Activated naive CD4-positive, alpha-beta T cell treated with anti-CD3 and anti-CD28 coated beads for 36 hours (primary cell): ENCODE measurements around the gene ITPR1. TPM values are rescaled to one million over a fixed set of nuclear protein-coding genes. Genes with fewer than 3 reads are reported as not detected.

Experiments used
- CTCF ChIA-PET: fragments of 350-600 bp; sonication (Branson Sonifier 250); formaldehyde crosslinking; loops from one replicate; lab custom pipeline; 2021; ENCODE audit warnings: antibody characterized with exemption; lab: Charles Lee
- DNase-seq: peaks from one replicate; pipeline ENCODE4 v3.0.0-alpha.2; 2020
- H3K27ac Mint-ChIP-seq: one replicate; pipeline ENCODE4 v1.8.0; 2021; ENCODE audit warnings: mild to moderate bottlenecking, mixed read lengths
- H3K27me3 Mint-ChIP-seq: one replicate; pipeline ENCODE4 v1.8.0; 2021; ENCODE audit warnings: low read depth, mixed read lengths
- H3K36me3 Mint-ChIP-seq: one replicate; pipeline ENCODE4 v1.8.0; 2021; ENCODE audit warnings: low read depth, mixed read lengths
- H3K4me1 Mint-ChIP-seq: one replicate; pipeline ENCODE4 v1.8.0; 2021; ENCODE audit warnings: low read depth, mixed read lengths
- H3K4me3 Mint-ChIP-seq: one replicate; pipeline ENCODE4 v1.8.0; 2021; ENCODE audit warnings: mild to moderate bottlenecking, moderate library complexity, mixed read lengths
- H3K9me3 Mint-ChIP-seq: one replicate; pipeline ENCODE4 v1.8.0; 2021; ENCODE audit warnings: mixed read lengths
- intact Hi-C: fragments of 100-400 bp; cut with micrococcal nuclease; formaldehyde crosslinking; loops from one replicate; pipeline ENCODE4 v1.15.1; 2023
- total RNA-seq, 2 experiments: library from RNA; stranded (reverse); gene quantifications; one replicate each; pipeline ENCODE4 v1.2.3, GENCODE V29; 2021

ITPR1 gene
- total RNA-seq, 2 experiments from 2014 or later: 38.5 to 41.1 TPM

DNA sequence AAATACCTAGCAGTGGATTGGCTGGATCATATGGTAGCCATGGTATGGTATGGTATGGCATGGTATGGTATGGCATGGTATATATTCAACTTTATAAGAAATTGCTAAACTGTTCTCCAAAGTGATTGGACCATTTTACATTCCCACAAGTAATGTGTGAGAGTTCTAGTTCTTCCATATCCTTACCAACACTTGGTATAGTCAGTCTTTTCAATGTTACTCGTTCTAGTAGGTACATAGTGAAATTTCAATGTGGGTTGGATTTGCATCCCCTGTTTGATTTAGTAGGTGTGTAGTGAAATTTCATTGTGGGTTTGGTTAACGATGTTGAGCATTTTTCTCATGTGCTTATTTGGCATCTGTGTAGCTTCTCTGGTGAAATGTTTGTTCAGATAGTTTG lies 154.3 kb downstream of the ITPR1 start:
- Mint-ChIP-seq H3K27ac (no peak overlapping the region), H3K27me3 (no peaks in the 10 kb centered on the region), H3K4me1 (peaks cover 20% of the 10 kb centered on the region), H3K4me3 (no peak overlapping the region), H3K9me3 (no peaks in the 10 kb centered on the region), H3K36me3 (peaks cover 30% of the 10 kb centered on the region)
- CTCF ChIA-PET: interaction anchor here (1.4 kb wide), 1 partner anchor 14 kb away, joined by 3 read pairs; no protein-coding TSS in a partner anchor
- DNase-seq: no peak
- intact Hi-C loops: no loop called here

DNA sequence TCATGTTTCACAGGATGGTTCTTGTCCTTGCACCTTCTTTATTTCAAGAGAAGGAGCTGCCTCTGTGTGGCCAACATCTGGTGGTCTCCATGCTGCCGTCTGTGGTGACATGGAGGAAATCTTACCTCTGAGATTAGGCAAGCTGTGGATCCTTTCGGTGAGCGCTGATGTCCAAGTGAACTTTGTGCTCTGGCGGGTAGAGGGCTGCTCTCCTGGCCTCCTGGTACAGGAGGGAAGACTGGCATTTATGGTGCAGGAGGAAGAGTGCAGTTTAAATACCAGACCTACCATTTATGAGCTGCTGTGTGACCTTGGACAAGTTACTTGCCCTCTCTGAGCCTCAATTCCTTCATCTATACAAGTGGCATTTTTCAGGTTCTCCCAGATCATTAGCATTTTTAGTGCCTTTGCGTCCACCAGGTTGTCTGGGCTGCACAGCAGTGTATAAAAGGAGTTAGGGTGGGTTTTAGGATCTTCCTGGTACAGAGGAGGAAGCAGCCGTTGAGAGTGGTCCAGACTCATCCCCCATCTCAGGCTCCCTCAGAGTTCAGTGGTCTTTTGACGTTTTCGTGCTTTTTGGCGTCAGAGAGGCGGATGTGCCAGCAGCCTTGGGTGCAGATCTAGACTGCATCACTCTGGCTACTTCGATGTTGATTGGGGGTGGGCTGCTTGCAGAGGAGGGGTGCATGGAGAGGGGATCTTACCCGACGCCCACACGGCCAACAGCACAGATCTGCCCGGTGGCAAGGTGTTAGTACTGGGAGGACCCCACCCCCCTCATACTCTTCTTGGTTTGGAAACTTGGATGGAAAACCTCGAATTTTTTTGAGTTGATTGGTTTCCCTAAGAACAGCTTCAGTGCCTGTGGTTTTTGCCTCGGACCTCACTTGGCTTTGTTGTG lies 162.2 kb downstream of the ITPR1 start:
- H3K36me3 Mint-ChIP-seq: peaks cover 5% of the 10 kb centered on the region

DNA sequence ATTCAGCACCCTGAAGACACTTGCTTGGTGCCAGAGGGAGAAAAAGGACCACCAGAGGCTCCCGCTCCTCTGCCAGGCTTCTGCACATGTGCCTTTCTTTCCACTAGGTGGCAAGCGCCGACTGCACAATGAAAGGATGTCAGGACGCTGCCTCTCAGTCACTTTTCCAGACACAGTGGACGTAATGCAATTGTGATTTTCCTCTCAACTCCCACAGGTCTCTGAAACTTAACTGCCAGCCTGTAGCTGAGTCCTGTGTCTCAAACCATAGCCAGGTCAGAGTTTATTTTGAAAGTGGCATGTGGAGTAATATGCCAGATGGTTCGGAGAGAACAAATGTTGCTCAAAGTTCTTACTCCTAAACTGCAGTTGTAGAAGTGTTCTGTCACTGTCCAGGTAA lies 162.9 kb downstream of the ITPR1 start:
- DNase-seq: peak; percentile 30
- Mint-ChIP-seq H3K36me3 (peaks cover 5% of the 10 kb centered on the region), H3K4me1 (no peaks in the 10 kb centered on the region), H3K27me3 (no peaks in the 10 kb centered on the region), H3K4me3 (no peak overlapping the region), H3K27ac (no peak overlapping the region), H3K9me3 (no peaks in the 10 kb centered on the region)
- CTCF ChIA-PET: interaction anchor here (1.0 kb wide), 2 partner anchors 20 to 29 kb away, joined by 3 to 4 read pairs; no protein-coding TSS in a partner anchor
- intact Hi-C loops: no loop called here

More for the DNA sequence above, 162.2 kb downstream of the ITPR1 start:
- DNase-seq: no peak
- H3K27me3 Mint-ChIP-seq: no peaks in the 10 kb centered on the region
- intact Hi-C loops: no loop called here
- H3K9me3 Mint-ChIP-seq: no peaks in the 10 kb centered on the region
- no peaks in the 10 kb centered on the region for H3K4me1 Mint-ChIP-seq
- CTCF ChIA-PET: interaction anchor here (1.0 kb wide), 2 partner anchors 19 to 29 kb away, joined by 3 to 4 read pairs; no protein-coding TSS in a partner anchor
- H3K4me3 Mint-ChIP-seq: no peak overlapping the region
- no peak overlapping the region for H3K27ac Mint-ChIP-seq

DNA sequence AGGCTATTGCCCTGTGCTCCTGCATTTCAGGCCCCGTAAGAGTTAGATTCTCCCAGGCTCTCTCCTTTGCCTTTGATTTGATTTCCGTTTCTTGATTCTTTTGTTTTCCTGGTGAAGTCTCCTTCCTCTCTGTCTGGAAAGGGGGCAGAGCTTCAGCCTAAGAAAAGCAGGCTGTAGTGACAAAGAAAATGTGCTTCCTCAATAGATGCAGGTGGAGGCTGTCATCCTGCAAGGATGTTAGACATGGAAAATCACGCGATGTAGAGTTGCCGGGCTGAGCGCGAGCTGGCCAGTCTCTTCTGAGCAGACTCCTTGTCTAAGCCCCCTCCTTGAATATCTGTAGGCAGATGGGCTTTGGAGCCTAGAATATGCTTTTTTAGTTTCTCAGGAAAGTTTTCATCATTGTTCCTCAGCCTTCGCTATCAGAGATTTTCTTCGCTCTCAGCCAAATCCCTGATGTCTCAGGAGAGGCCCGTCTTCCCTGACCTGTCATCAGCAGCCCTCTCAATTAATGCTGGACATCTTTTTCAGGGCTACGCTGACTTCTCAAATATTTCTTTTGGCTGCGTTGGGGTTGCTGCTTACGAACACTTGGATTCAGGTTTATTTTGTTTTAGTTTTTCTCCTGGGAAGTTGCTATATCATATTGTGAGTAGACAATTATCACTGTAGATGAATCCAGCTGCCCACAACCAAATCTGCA lies 163.6 kb downstream of the ITPR1 start:
- H3K9me3 Mint-ChIP-seq: no peaks in the 10 kb centered on the region
- H3K4me1 Mint-ChIP-seq: no peaks in the 10 kb centered on the region
- peaks cover 6% of the 10 kb centered on the region for H3K36me3 Mint-ChIP-seq
- CTCF ChIA-PET: interaction anchor here (0.6 to 1.0 kb wide), 2 partner anchors 28 to 105 kb away, joined by 3 to 6 read pairs; no protein-coding TSS in a partner anchor
- no peak overlapping the region for H3K4me3 Mint-ChIP-seq
- no peak for DNase-seq
- H3K27me3 Mint-ChIP-seq: no peaks in the 10 kb centered on the region
- intact Hi-C loops: no loop called here
- H3K27ac Mint-ChIP-seq: no peak overlapping the region

DNA sequence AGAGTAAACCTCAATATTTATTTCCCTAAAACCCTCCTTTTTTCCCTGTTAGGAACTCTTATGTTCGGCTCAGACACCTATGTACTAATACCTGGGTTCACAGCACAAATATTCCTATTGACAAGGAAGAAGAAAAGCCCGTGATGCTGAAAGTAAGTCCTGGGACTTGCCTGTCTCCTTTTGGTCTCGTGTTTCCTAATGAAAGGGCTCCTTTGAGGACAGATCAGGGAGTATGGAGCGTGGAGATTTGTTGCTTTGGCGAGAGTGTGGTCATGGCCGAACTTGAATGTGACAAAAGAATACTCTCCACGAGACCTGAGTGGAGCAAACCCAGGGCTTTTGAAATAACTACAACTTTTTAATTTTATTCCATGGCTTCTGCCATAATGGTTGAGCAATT lies 167.8 kb downstream of the ITPR1 start:
- Mint-ChIP-seq H3K4me3 (no peak overlapping the region), H3K36me3 (peaks cover 13% of the 10 kb centered on the region), H3K9me3 (no peaks in the 10 kb centered on the region), H3K27ac (no peak overlapping the region), H3K4me1 (no peaks in the 10 kb centered on the region), H3K27me3 (no peaks in the 10 kb centered on the region)
- intact Hi-C loops: no loop called here
- DNase-seq: no peak
- CTCF ChIA-PET: no interaction called here

DNA sequence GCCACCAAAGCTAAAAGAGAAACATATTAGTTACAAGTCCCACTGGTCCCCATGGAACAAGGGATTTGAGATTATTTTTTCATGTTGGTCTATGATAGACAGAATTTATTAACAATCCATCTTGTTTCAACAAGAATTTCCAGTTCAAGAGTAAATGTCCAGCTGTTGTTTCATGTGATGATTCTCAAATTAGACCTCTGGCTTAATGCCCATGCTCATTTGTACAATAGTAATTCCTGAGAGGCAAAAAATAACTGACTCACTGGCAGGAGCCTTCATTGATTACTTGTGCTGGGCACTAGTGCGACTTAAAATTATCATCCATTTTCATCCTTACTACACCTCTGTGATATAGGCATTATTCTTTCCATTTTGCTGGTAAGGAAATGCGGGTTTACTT lies 171.3 kb downstream of the ITPR1 start:
- no peaks in the 10 kb centered on the region for H3K27me3 Mint-ChIP-seq
- DNase-seq: no peak
- intact Hi-C loops: no loop called here
- no peak overlapping the region for H3K27ac Mint-ChIP-seq
- H3K4me3 Mint-ChIP-seq: no peak overlapping the region
- peaks cover 14% of the 10 kb centered on the region for H3K36me3 Mint-ChIP-seq
- H3K9me3 Mint-ChIP-seq: no peaks in the 10 kb centered on the region
- CTCF ChIA-PET: no interaction called here
- H3K4me1 Mint-ChIP-seq: no peaks in the 10 kb centered on the region

DNA sequence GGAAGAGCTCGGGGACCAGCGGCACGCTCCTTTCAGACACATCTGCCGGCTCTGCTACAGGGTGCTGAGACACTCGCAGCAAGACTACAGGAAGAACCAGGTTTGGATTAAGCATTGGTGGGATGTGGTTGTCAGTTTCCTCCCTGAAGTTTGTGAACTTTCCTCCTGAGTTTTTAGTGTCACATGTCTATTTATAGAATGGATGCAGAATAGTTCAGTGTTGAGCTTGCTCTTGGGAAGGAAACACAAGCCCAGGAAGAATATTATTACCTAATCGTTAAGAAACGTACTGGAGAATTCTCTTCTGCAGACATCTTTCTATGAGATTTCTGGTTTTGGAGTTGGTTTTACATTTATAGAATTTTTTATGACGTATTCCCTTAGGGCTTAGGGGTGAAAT lies 172.0 kb downstream of the ITPR1 start:
- intact Hi-C loops: no loop called here
- Mint-ChIP-seq H3K27ac (no peak overlapping the region), H3K4me3 (no peak overlapping the region), H3K9me3 (no peaks in the 10 kb centered on the region), H3K36me3 (peaks cover 12% of the 10 kb centered on the region), H3K27me3 (no peaks in the 10 kb centered on the region), H3K4me1 (no peaks in the 10 kb centered on the region)
- CTCF ChIA-PET: no interaction called here
- DNase-seq: no peak

DNA sequence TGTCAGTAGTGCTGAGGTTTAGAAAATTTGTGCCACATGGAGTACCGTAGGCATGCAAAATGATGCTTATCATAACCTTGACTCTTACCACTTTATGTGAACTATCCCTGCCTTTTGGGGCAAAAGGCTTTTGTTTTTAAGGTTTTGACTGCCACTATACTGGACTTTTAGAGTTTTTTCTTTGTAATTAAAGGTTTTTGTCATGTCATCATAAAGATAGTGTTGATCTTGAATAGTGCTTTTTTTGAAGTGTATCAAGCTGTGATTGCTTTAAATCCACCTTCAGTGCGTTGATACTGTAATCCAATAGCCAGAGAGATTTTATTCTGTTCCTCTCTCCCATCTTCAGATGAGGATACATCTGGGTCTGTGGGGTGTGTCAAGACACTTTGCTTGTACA lies 172.9 kb downstream of the ITPR1 start:
- CTCF ChIA-PET: interaction anchor here (0.5 kb wide), 1 partner anchor 254 kb away, joined by 5 read pairs; no protein-coding TSS in a partner anchor
- Mint-ChIP-seq H3K27ac (no peak overlapping the region), H3K27me3 (no peaks in the 10 kb centered on the region), H3K9me3 (no peaks in the 10 kb centered on the region), H3K36me3 (peaks cover 12% of the 10 kb centered on the region), H3K4me3 (no peak overlapping the region), H3K4me1 (no peaks in the 10 kb centered on the region)
- DNase-seq: no peak
- intact Hi-C loops: no loop called here

DNA sequence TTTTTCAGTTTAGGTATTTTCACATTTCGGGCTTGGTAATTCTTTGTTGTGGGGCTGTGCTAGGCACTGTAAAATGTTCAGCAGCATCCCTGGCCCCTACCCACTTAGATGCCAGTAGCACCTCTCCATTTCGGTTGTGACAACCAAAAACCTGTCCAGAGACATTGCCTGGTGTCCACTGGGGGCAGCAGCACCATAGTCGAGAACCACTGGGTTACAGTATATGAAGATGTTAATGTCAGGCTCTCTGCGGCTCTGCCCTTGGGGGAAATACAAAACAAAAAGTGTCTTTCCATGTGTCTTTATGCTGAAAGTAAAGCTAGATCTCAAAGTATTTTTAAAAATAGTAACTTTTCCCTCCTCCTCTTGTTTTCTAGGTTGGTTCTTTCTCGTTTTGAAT lies 177.2 kb downstream of the ITPR1 start:
- peak; percentile 15 for DNase-seq
- Mint-ChIP-seq H3K27me3 (no peaks in the 10 kb centered on the region), H3K4me1 (no peaks in the 10 kb centered on the region), H3K36me3 (peaks cover 7% of the 10 kb centered on the region), H3K9me3 (no peaks in the 10 kb centered on the region), H3K27ac (no peak overlapping the region), H3K4me3 (no peak overlapping the region)
- CTCF ChIA-PET: interaction anchor here (0.8 kb wide), 1 partner anchor 9 kb away, joined by 4 read pairs; no protein-coding TSS in a partner anchor
- intact Hi-C loops: no loop called here

DNA sequence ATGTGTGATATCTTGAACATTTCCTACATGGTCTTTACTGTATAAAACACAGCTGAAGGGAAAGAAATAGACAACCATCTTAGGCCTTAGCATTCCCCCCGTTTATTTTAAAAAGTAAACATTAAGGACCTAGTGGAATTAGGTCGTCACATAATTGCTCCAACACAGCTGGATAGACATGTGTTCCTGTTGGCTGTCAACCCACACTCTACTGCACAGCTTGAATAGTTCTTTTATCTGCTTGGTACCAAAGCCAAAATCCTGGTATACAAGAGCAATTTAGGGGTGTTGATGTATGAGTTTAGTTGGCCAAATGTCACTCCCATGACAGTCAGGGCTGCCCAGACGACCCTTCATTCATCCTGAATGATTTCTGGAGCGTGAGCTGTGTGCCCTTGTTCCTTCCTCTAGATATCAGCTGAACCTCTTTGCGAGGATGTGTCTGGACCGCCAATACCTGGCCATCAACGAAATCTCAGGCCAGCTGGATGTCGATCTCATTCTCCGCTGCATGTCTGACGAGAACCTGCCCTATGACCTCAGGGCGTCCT lies 179.7 kb downstream of the ITPR1 start:
- CTCF ChIA-PET: interaction anchor here (1.8 kb wide), 1 partner anchor 11 kb away, joined by 4 read pairs; no protein-coding TSS in a partner anchor

DNA sequence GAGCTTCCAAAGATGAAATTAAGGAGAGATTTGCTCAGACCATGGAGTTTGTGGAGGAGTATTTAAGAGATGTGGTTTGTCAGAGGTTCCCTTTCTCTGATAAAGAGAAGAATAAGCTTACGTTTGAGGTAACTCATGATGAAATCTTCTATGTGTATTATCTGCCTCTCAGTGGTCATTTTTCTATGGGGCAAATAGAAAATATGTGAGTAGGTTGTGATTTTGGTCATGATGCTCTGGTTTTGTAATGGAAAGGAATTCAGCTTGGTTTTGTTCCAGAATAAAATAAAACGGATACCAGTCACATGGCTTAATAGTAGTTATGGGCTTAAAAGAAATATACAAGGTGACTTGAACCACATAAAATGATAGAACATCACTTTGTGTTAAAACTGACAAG lies 181.1 kb downstream of the ITPR1 start:
- intact Hi-C loops: no loop called here
- CTCF ChIA-PET: interaction anchor here (1.2 to 1.9 kb wide), 4 partner anchors 10 to 323 kb away, joined by 4 to 6 read pairs (median 4); no protein-coding TSS in a partner anchor
- no peak for DNase-seq
- no peaks in the 10 kb centered on the region for H3K9me3 Mint-ChIP-seq
- no peak overlapping the region for H3K4me3 Mint-ChIP-seq
- H3K36me3 Mint-ChIP-seq: peaks cover 4% of the 10 kb centered on the region
- no peaks in the 10 kb centered on the region for H3K4me1 Mint-ChIP-seq
- no peaks in the 10 kb centered on the region for H3K27me3 Mint-ChIP-seq
- H3K27ac Mint-ChIP-seq: no peak overlapping the region

More for the DNA sequence above, 179.7 kb downstream of the ITPR1 start:
- H3K9me3 Mint-ChIP-seq: no peaks in the 10 kb centered on the region
- peaks cover 7% of the 10 kb centered on the region for H3K36me3 Mint-ChIP-seq
- no peak for DNase-seq
- no peak overlapping the region for H3K27ac Mint-ChIP-seq
- H3K4me3 Mint-ChIP-seq: no peak overlapping the region
- H3K4me1 Mint-ChIP-seq: no peaks in the 10 kb centered on the region
- no peaks in the 10 kb centered on the region for H3K27me3 Mint-ChIP-seq
- intact Hi-C loops: no loop called here

DNA sequence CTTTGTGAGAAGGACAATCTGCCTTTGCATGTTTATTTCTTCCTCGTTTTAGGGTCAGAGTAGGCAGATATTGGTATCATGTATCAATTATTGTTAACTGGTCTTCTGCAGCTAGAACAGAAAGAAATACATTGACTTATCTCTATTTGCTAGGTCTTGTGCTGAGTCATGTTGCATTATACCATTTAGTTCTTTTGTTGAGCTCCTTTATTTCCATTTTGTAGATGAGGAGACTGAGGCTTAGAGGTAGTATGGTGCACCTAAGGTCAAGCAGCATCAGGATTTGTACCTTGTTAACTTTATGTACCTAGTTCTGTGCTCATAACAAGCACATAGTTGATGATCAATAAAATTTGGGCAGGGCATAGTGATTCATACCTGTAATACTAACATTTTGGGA lies 182.6 kb downstream of the ITPR1 start:
- Mint-ChIP-seq H3K9me3 (no peaks in the 10 kb centered on the region), H3K27me3 (no peaks in the 10 kb centered on the region), H3K27ac (no peak overlapping the region), H3K36me3 (peaks cover 8% of the 10 kb centered on the region), H3K4me1 (no peaks in the 10 kb centered on the region), H3K4me3 (no peak overlapping the region)
- no peak for DNase-seq
- CTCF ChIA-PET: interaction anchor here (0.8 to 1.6 kb wide), 3 partner anchors 10 to 427 kb away, joined by 4 to 5 read pairs (median 5); no protein-coding TSS in a partner anchor
- intact Hi-C loops: no loop called here
